HG03108 (cell line): ENCODE measurements around the gene TEPSIN.

Experiments used
- ATAC-seq: cut with Tn5 transposase; IDR thresholded peaks from one replicate; pipeline ENCODE4 v1.9.1; 2021; ENCODE audit warnings: moderate library complexity; ENCODE audit not compliant: unreplicated experiment

The TEPSIN gene

DNA sequence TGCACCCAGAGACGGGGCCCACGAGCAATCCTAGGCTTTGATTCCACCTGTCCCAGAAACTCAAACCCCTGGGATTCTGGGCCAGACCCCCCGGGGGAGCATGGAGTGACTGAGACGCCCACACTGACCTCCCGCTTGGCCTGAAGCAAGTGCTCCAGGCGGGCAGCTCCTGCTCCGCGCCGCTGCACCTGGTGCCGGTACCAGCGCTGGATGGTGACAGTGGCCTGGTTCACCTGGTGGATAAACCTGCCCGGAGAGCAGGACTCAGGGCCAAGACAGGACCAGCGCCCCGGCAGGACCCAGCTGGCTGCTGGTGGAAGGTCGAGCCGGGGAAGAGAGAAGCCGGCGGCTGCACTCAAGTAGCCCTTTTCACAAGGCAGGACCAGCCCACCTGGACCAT is 38.7 kb downstream of the TEPSIN start:
- no peak for ATAC-seq

DNA sequence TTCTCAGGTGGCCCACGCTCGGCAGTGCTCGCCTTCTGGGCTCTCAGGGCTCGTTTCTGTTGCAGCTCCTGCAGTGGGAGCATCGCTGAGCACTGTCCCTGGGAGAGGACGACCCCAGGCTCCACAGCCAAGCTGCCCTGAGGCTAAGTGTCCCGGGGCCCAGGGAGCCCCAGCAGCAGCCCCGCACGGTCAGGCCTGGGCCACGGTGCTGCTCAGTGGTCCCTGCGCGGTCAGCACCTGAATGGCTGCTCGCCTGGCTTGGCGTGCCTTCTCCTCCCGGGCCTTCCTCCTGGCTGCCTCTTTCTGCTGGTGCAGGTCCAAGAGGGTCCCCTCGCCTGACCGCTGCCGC is 39.4 kb downstream of the TEPSIN start:
- ATAC-seq, result no peak

DNA sequence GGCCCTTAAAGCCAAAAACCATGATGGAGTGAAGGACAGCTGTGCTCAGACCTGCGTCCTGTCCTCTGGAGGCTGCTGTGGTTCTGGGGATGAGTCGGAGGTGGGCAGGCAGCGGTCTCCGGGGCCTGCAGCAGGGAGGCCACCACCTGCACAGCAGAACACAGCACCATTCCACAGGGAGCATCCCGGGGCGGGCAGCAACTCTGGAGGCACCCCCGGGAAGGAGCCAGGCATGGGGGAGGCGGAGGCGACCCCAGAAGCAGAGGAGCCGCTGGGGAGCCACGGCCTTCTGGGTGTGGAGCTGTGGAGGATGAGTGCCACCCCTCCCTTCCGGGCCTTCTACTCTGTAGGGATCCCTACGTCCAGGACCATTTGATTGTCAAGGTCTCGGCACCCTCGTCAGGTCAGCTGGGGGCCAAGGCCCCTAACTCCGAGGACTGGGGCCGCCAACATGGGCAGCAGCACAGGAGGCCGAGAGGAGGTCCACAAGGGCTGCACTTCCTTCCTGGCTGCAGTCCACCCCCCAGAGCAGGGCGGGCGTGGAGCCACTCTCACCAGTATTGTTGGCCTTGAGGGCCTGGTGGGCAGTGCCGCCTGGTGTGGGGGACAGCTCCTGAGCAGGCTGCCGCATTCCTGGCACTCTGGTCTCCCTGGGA is 39.9 kb downstream of the TEPSIN start:
- ATAC-seq, result no peak

DNA sequence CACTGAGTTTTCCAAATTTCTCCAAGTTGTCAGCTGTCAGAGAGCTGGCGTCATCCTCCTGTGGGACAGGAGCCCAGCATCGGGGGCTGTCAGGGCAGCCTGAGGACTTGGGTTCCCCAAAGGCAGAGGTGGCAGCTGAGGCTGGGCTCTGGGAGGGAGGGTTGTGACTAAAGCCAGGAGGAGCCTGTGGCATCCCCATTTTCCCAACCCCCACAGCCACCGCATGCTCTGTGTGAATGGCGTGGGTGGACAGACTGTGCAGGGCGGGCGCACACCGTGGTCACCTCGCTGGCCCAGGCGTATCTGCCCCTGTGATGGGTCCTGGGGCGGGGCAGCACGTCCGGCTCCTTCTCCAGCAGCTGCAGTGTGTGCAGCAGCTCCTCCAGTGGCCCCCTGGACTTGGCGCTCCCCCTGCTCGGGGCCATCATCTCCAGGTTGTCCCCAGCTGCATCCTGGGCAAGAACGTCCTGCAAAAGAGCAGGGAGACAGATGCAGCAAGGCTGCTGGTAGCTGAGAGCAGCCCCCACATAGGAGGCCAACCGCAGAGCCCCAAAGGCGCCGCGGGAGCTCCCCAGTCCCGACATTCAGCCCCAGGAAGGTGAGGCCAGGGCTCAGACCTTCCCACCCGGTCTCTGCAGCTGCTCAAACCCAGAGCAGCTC is 40.9 kb downstream of the TEPSIN start:
- no peak for ATAC-seq

DNA sequence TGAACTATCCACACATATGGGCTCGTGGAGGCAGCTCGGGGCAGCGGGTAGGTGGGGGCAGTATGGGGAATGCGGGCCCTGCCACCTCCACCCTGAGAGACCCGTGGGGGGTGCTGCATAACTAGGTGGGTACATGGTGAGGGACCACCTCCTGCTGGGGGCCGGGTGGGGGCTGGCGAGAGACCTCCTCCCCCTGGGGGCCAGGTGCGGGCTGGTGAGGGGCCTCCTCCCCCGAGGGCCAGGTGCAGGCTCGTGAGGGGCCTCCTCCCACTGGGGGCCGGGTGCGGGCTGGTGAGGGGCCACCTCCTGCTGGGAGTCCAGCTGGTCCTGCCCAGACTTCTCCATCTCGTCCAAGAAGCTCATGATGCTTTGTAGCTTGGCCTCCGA is 41.5 kb downstream of the TEPSIN start:
- no peak for ATAC-seq

DNA sequence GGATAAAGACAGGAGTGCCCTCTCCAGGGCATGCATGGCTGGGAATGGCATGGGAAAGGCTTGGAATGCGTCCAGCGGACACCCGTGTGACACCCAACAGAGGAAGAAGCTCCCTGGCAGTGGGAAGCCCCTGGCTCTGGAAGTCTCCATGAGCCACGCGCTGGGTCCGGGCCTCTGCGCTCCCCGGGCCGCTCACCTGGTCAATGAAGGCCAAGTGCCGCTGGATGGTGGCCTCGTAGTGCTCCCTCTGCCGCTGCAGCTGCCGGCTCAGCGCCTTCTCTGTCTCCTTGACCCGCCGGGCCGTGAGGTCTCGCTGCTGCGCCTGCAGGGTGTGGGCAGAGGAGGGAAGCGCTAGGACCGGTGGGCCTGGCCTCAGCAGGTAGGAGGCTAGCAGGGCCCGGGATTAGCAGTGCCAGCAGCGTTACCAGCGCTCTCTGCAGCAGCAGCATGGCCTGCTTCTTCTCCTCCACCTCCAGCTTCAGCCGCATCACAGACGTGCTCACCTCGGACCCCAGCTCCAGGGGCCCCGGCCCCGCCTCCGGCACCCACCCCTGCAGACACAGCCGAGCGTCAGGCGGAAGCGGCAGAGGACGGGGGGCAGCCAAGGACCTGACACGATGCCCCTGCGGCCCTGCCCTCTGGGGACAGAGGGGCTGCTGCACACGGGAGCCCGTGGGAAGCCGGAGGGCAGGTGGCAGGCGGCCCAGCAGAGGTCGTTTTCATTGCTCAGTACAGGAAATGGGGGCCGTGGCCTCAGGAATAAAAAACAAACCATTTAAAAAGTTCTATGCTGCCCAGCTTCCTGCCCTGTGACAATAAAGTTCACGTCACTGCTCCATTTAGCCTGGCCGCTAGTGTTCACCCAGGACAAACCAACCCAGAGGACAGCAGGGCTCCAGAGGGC is 42.1 kb downstream of the TEPSIN start:
- ATAC-seq, result no peak

DNA sequence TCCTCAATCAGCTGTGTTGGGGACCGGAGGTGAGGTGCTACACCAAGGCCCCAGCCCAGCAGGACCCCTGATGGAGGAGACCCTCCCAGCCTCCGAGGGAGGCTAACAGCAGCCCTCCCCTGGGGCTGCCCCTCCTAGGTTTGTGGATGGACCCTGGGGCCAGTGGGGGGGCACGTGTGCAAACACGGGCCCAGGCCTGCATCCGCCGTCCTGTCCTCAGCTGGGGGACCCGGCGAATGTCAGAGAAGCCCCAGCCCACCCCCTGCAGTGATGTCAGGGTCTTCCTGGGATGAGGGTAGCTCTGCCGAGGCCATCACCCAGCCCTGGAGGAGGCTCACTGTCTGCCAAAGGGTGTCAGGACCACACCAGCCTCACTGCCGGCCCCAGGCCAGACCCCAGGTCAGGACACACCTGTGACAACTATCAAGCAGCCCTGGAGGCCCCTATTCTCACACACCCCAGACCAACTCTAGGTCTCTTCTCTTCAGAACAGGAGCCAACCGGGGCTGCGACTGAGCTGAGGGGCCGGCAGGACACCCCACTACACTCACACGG is 42.8 kb downstream of the TEPSIN start:
- ATAC-seq, result no peak

DNA sequence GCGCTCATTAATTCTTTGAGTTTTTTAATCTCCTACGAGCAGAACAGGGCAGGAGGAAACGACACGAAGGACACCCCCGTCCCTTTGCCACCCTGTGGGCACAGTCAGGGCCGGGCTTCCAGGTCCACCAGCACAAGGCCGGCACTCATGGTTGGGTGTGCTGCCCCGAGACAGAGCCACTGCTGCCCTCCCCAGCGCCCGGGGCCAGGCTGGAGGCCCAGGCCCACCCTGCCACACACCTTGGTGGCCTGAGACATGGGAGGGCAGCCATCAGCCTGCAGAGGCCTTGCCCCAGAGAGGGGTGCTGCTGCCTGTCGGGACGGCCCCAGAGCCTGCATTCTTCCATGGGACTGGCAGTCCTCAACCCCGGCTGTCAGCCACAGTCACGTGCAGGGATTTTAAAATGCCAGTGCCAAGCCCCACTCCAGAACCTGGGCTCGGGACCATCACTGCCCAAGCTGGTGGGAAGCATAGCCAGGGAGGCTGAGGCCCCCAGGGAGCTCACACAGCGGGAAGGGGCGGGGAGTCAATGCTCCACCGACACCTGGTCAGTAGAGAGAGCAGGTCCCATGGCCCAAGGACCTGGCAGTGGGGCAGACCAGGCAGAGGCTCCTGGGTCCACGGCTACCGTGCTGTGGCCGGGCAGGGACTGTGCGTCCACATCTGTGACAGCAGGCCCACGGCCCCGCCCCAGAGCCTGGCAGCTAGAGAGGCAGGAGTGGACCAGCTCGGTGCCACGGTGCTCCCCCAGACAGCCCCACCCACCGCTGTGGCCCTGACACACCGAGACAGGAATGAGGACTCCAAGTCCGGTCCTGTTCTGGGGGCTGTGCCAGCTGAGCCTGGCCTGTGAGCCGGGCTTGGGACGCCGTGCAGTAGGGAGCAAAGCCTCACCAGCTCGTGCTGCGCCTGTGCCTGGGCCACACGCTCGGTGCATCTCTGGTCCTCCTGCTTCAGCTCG is 43.6 kb downstream of the TEPSIN start:
- ATAC-seq, result no peak

DNA sequence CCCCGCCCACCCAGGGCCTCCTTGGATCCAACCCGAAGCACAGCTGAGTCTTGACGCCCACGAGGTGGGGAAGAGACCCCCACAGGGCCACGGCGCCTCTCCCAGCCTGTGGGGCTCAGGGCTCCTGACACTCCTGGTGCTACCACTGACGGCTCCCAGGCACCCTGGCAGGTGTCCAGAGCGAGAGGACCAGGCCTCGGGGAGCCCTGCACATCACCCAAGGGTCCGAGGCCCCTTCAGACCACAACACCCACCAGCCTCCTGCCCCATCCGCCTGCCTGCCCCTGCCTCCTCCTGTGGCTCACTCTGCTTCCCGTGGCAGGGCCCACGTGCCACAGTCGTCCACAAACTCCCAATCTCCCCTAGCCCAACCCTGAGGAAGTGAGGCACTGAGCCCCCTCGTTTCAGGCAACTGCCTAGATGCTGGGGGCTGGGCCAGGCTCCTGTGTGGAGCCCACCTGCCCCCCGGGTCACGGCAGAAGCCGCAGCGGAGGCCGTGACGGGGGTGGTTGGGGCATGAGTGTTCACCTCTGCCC is 44.6 kb downstream of the TEPSIN start:
- ATAC-seq, result no peak

DNA sequence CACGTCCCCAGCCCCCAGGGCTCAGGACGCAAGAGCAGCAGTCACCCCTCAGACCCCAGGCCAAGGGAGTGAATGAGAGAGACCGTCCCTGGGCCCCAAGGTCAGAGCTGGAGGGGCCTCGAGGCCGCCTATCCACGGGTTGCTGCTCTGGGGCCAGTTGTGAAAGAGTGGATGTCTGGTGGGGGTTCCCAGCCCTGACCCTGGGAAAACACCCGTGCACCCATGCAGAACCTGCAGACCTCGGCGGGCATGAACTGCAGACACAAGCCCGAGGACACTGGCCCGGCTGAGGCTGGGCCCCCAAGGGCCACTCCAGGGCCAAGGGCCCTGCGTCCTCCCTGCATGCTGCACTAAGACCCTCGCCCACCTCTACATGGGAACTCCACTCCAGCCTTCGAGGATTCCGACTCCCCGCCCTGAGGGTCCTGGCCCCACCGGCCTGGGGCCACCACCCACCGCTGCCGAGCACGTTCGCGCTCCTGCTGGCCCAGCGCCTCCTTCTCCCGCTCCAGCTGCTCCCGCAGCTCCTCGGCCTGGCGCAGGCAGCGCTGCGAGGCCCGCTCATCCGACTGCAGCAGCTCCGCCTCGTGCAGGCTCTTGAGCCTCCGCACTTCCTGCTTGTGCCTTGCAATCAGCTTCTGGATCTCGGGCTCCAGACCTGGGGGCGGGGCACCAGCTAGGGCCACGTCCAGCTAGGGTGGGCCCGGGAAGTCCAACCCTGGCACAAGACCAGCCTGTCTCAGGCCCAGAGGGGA is 45.2 kb downstream of the TEPSIN start:
- no peak for ATAC-seq

DNA sequence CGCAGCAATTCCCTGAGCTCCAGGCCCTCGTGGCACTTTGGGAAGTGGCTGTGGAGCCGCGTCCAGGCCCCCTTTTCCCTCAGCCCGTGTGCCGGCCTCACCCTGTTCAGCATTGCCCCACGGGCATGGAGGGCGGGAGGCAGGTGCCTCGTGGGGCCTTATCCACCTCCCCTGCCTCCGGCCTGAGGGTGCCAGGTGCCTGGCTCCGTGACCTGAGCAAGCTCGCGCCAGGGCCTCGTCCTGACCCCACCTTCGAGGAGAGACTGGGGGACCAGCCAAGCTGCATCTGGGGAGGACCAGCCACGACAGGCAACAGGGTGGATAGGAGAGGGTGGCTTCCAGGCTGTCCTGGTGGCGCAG is 45.8 kb downstream of the TEPSIN start:
- no peak for ATAC-seq

DNA sequence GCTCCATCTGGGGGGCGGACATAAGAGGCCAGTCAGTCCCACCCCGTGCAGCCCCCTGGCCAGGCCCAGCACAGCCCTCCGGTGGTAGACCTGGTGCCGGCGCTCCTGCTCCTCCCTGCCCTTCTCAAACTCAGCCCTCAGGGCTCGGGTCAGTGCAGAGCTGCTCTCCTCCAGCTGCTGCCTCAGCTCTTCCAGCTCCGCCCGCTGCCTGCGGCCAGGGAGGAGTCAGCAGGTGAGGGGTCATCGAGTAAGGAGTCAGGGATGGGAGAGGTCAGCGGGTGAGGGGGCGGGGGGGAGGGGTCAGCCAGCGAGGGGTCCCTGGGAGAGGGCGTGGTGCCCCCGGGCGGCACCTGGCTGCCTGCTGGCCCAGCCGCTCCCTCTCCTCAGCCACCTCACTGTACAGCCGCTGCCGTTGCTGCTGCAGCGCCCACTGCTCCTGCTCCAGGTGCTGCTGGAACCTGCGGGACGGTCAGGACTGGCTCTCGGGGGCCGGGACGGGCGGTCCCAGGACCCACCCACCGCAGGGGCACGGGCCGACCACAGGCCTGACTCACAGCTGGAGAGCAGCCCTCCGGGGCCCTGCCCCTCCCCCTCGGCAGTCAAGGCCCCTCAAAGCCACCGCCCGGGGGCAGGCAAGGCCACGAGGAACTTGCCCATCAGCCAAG is 46.3 kb downstream of the TEPSIN start:
- no peak for ATAC-seq

DNA sequence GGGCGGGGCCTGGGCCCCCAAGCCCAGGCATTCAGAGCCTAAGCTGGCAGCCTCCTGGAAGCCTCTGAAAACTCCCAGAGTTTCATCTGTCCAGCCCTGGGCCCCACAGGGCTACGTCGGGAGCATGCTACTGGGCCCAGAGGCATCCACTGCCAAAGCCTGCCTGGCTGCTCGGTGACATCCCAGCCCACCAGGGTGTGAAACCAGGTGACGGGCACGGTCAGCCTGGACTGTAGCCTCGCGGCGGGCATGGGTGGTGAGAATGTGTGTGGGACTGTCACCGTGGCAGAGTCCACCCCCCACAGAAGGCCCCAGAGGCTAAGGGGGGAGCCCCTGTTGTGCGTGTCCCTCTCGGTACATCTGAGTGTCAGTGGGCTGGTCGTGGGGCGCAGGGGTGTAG is 47.2 kb downstream of the TEPSIN start:
- ATAC-seq, result no peak

DNA sequence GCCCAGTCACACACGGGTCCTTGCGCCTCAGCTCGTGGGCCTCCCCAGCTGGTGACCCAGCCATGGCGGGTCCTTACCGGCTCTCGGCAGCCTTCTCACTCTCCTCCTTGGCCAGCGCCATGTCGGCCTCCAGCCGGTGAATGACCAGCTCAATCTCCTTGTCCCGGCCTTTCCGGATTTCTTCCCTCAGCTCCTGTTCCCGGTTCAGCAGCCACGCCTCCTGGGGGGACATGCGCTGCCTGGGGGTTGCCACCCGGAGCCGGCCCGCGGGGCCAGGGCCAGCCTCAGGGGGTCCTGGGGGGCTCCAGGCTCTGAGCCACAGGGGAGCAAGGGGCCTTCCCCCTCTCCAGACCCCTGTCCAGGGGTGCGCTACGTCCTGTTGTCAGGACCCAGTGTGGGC is 47.7 kb downstream of the TEPSIN start:
- no peak for ATAC-seq

DNA sequence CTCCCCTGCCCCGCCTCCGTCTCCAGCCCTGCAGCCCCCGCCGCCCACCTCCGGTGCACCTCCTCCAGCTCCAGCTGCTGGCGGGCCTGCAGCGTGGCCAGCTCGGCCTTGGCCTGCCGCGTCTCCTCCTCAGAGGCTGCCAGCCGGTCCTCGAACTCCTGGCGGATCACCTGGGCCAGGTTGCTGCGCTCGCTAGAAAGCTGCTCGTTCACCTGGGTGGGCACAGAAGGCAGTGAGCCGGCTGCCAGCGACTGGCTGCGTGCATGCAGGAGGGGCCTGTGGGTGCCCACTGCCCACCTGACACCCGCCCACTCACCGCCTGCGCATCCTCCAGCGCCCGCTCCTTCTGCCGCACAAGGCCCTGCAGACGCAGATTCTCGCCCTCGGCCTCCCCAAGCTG is 48.3 kb downstream of the TEPSIN start:
- no peak for ATAC-seq

DNA sequence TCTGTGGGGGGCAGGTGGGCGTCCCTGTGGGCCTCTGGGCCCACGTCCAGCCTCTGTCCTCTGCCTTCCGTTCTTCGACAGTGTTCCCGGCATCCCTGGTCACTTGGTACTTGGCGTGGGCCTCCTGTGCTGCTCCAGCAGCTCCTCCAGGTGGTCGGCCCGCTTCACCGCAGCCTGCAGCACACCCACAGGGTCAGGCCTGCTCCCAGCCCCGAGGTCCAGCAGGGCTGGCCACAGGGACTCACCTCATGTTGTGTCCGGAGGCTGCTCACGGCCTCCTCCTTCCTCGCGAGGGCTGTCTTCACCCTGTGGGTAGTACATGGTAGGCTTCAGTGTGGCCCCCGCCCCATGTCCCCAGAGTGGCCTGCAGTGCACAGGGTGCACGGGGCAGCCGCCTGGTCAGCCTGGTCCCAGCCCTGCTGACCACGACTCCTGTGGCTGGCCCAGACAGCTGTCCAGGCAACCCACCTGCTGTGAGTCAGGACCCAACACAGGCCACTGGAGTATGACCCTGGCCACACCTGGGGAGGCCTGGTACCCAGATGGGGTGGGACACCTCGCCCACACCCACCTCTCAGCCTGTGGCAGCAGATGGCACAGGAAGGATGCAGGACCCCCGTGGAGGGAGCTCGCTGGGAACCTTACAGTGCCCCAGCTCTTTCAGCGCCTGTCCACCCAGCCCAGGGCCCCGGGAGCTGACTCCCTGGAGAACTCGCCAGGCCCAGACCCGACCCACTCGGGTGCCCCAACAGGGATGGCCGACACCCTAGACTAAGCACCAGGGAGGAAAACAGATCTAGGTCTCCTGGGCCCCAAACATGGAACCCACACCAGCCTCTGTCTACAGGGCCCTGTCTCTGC is 49.0 kb downstream of the TEPSIN start:
- ATAC-seq, result no peak

DNA sequence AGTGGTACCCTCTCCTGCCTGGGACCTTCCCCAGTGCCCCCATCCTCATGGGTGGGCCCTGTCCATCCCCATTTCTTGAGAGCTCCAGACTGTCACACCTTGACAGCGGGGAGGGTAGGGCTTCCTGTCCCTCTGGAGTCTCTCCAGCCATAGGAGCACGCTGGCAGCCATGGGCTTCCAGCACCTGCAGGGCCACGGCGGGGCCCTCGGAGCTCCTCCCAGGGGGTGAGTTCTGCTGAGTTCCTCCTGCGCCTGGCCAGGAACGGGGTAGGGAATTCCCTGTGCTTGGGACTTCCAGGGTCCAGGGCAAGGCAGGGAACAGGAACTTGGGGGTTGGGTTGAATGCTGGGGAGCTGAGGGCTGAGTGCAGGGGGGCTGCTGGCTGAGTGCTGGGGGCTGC is 49.8 kb downstream of the TEPSIN start:
- no peak for ATAC-seq

DNA sequence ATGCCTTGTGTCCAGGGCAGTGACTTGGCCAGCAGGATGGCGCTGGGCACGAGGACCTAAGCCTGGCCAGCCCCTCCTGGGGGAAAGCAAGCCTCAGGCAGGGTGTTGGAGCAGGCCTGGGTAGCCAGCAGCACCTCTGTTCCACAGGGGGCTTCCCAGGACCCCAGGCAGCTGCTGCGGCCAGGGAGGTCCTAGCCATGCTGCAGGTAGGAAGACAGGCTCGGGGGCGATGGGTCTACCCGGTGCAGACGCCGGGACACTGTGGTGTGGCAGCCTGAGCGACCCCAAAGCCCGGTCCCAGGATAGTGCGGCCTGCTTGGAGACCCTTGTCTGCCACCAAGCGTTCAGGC is 50.4 kb downstream of the TEPSIN start:
- no peak for ATAC-seq
